ENCODE measurements around the gene CALM1. TPM values are rescaled to one million over a fixed set of nuclear protein-coding genes. Genes with fewer than 3 reads are reported as not detected.

CALM1 gene
- total and polyA plus RNA-seq, 7 donors, result 460 to 1,593 (median 659) TPM

DNA sequence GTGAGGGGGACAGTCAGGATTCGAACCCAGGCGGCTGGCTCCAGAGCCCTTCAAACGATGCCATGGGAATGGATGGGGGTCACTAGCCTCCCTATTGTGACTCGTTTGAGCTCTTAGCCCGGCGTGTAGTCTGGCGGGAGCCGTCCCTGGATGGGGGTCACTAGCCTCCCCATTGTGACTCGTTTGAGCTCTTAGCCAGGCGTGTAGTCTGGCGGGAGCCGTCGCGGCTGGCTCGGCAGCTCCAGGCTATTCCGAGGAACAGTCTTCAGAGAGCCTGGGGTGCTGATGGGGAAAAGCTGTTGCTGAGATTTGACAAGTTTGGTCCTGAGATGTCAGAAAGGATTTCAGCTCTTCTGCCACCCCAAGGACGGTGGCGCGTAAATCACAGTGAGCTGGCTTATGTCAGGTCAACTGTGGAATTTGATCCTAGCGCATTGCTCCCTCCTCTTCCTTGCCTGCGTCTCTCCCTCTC, 58.3 kb downstream of the CALM1 start:
- no peaks in the 10 kb centered on the region for H3K4me1 ChIP-seq
- ATAC-seq (peak in 3 of 4 donors; percentile 48 to 69 (median 64)), DNase-seq (no peak)
- no peaks in the 10 kb centered on the region for H3K27me3 ChIP-seq (ENCODE audit: insufficient read depth in 3 of 3, low read length in 2 of 3)
- no peak overlapping the region for H3K27ac ChIP-seq
- no peaks in the 10 kb centered on the region for H3K9me3 ChIP-seq
- 53 to 63% (median 56%) methylated on average over 21 of the region's 21 CpGs for WGBS, 3 donors
- H3K4me3 ChIP-seq, result no peak overlapping the region
- no peak for TF ChIP-seq CTCF (IDR thresholded peaks at IDR 0.05)
- intact Hi-C loops (cut with DNase I), result no loop called here
- H3K36me3 ChIP-seq (ENCODE audit: insufficient read depth in 1 of 2, low read depth in 1 of 2), result no peaks in the 10 kb centered on the region

GRCh38 chr14:90456551-90456950, 59.7 kb downstream of the CALM1 start:
- Histone ChIP-seq H3K36me3 (ENCODE audit: insufficient read depth in 1 of 2, low read depth in 1 of 2) (no peaks in the 10 kb centered on the region), H3K4me1 (no peaks in the 10 kb centered on the region), H3K4me3 (no peak overlapping the region), H3K27me3 (ENCODE audit: insufficient read depth in 3 of 3, low read length in 2 of 3) (no peaks in the 10 kb centered on the region), H3K9me3 (no peaks in the 10 kb centered on the region), H3K27ac (no peak overlapping the region)
- TF ChIP-seq CTCF (IDR thresholded peaks at IDR 0.05), result no peak
- 64 to 81% (median 81%) methylated on average over 6 of the region's 6 CpGs for WGBS, 3 donors
- intact Hi-C loops (cut with DNase I), result no loop called here
- no peak for DNase-seq
- ATAC-seq, result no peak

DNA sequence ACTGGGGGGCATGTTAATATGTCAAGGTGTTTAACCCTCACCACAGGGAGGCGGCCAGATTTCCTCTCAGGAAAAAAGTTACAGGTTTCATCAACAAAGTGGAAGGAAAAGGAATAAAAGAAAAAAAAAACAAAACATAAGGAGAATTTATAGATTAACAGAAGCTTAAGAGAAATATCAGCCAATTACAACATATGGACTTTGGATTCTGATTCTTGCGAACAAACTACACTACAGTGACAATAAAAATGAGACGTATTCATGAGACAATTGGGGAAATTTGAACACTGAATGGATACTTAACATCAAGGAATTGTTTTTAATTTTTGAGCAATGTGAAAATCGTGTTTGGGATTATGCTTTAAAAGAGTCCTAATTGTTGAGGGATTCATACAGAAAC, 60.4 kb downstream of the CALM1 start:
- Histone ChIP-seq H3K27me3 (ENCODE audit: insufficient read depth in 3 of 3, low read length in 2 of 3) (no peaks in the 10 kb centered on the region), H3K36me3 (ENCODE audit: insufficient read depth in 1 of 2, low read depth in 1 of 2) (no peaks in the 10 kb centered on the region), H3K4me1 (no peaks in the 10 kb centered on the region), H3K4me3 (no peak overlapping the region), H3K27ac (no peak overlapping the region), H3K9me3 (no peaks in the 10 kb centered on the region)
- no peak for TF ChIP-seq CTCF (IDR thresholded peaks at IDR 0.05)
- 68 to 90% (median 80%) methylated on average over 4 of the region's 4 CpGs for WGBS, 3 donors
- DNase-seq, result no peak
- intact Hi-C loops (cut with DNase I), result no loop called here
- no peak for ATAC-seq

Other genes with a start within 250 kb of the CALM1 start
- gene PSMC1, start 140.5 kb upstream of the CALM1 start, total RNA-seq, result 100 to 1,000 TPM; 151 to 307 (median 225) TPM
- gene PSMC1, start 140.5 kb upstream of the CALM1 start, polyA plus RNA-seq, result 1,000 to 10,000 TPM in 1 of 3 donors, 100 to 1,000 TPM in 2; 444 to 1,018 (median 498) TPM
- gene NRDE2, start 65.1 kb upstream of the CALM1 start, total RNA-seq, result 10 to 100 TPM; 11.0 to 21.8 (median 12.8) TPM
- 1 to 10 TPM; 5.8 to 8.7 (median 6.4) TPM for gene NRDE2, start 65.1 kb upstream of the CALM1 start, polyA plus RNA-seq

Data from psoas muscle (tissue), 8 donors.